ENCODE results near the gene ATOX1.

DNA sequence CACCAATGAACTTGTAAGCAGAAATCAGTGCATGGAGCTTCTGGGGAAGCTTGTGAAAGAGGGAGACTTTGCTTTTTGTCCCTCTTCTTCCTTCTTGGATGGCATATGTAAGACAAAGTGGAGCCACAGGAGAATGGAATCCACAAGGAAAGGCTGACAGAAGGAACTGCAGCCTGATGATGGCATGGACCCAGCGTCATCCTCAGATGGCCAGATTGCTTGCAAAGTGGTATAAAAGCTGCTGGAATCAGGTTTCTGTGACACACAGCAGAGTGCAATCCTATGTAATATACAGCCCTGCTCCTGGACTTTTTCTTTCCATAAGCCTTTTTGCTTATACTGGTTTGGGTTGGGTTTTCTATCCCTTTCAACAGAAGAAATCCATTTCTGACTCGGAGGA, 40.3 kb downstream of the ATOX1 start:
- TF ChIP-seq SUZ12 (IDR thresholded peaks at IDR 0.05) (no peak), BHLHE40 (IDR thresholded peaks at IDR 0.05; ENCODE audit: borderline replicate concordance) (no peak), ARNT (IDR thresholded peaks at IDR 0.05) (no peak), ELF4 (IDR thresholded peaks at IDR 0.05) (no peak), FOXM1 (IDR thresholded peaks at IDR 0.05; ENCODE audit: borderline replicate concordance) (no peak), FOXK2 (IDR thresholded peaks at IDR 0.05) (no peak), SP1 (IDR thresholded peaks at IDR 0.05) (no peak), NFRKB (IDR thresholded peaks at IDR 0.05) (no peak), ZNF384 (IDR thresholded peaks at IDR 0.05) (no peak), HDGF (IDR thresholded peaks at IDR 0.05; ENCODE audit: borderline replicate concordance) (no peak), TARDBP (IDR thresholded peaks at IDR 0.05) (no peak), PKNOX1 (IDR thresholded peaks at IDR 0.05) (no peak), FOXA1 (IDR thresholded peaks at IDR 0.05) (no peak)

Measured in HEK293T (cell line).